Stimulated activated CD8-positive, alpha-beta memory T cell treated with anti-CD3 and anti-CD28 coated beads, Interleukin-2, amount 100 ng/mL, for 1 hour (primary cell): ENCODE data around the gene LRRC36.

Experiments
- DNase-seq, 2 donors: peaks; one replicate each; pipeline ENCODE4 v3.0.0-alpha.2; 2020; ENCODE audit warnings: low read depth in 2 of 2

The LRRC36 gene

GRCh38 chr16:67426022-67426421 is 99.4 kb downstream of the LRRC36 start:
- DNase-seq, result no peak

- no peak for DNase-seq
Observed at GRCh38 chr16:67426950-67427349, 100.3 kb downstream of the LRRC36 start.

- peak; percentile 12 to 35 for DNase-seq
Observed at GRCh38 chr16:67428146-67428731, 101.6 kb downstream of the LRRC36 start.

- no peak for DNase-seq
Observed at GRCh38 chr16:67429053-67429798, 102.6 kb downstream of the LRRC36 start.

GRCh38 chr16:67429799-67430503 is 103.3 kb downstream of the LRRC36 start:
- no peak for DNase-seq

GRCh38 chr16:67430504-67430976 is 103.9 kb downstream of the LRRC36 start:
- DNase-seq, result no peak

- no peak for DNase-seq
Observed at GRCh38 chr16:67430977-67431774, 104.6 kb downstream of the LRRC36 start, which contains the start of gene HSD11B2. TSS of gene HSD11B2 (plus strand) at chr16:67431121. CDS start at chr16:67431249, 128 bp downstream.

GRCh38 chr16:67431775-67432505 is 105.3 kb downstream of the LRRC36 start:
- no peak for DNase-seq

- DNase-seq, result no peak
Observed at GRCh38 chr16:67432506-67432890, 105.9 kb downstream of the LRRC36 start.

- DNase-seq, result no peak
Observed at GRCh38 chr16:67433131-67433719, 106.6 kb downstream of the LRRC36 start.
